ENCODE data around the gene ST6GAL2. TPM values are rescaled to one million over a fixed set of nuclear protein-coding genes. Genes with fewer than 3 reads are reported as not detected.

The ST6GAL2 gene
- total RNA-seq, 2 donors from 2014 or later, result not detected

- DNase-seq (ENCODE audit: low spot score in 2 of 2), result no peak
- ATAC-seq, result no peak
- no peaks in the 10 kb centered on the region for H3K36me3 Mint-ChIP-seq
- no peak overlapping the region for H3K27ac Mint-ChIP-seq
- no peaks in the 10 kb centered on the region for H3K9me3 Mint-ChIP-seq
Measured at GRCh38 chr2:106843001-106843909, 42.7 kb downstream of the ST6GAL2 start.

DNA sequence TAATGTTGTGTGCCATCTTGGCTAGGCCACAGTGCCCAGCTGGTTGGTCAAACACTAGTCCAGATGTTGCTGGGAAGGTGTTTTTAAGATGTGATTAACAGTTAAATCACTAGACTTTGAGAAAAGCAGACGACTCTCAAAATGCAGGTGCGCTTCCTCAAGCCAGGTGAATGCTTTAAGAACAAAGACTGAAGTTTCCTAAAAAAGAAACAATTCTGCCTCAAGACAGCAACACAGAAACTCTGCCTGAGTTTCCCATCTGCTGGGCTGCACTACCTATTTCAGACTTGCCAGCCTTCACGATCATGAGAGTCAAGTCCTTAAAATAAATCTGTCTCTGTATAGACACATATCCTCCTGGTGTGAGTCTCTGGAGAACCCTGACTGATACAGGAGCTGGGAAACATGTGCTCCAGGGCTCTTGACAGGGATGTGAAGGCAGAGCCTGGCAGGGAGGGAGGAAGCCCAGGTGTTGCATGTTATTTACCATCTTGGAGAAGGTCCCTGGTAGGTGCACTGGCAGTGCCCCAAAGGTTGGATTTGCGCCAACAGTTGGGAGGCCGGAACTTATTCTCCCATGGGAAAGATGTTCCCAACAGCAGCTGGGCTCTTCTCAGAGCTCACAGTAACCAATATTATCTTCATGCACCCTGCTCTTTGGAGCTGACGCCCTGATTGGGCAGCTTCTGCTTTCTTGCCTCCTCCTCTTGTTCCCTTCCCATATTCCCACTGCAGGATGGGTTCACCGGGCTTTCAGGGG, 43.9 kb downstream of the ST6GAL2 start:
- Mint-ChIP-seq H3K36me3 (no peaks in the 10 kb centered on the region), H3K9me3 (no peaks in the 10 kb centered on the region), H3K27ac (no peak overlapping the region)
- ATAC-seq, result no peak
- no peak for DNase-seq (ENCODE audit: low spot score in 2 of 2)

DNA sequence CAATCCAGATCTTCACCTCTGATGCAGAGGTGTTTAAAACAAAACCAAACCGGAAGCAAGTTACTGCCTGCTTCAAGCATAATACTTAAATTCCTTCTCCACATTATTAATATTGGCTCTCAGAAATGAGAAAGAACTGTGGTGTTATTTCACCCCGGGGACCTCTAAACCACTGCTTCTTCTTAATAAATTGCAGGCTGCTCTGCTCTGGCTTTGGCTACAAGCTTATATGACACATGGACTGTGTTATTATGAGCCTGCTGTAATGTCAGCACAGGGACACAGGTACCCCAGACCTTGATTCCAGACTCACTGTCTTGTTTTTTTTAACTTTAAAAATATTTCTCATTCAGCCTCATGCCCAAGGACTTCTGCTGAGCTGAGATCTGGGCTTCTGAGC, 45.1 kb downstream of the ST6GAL2 start:
- no peak for DNase-seq (ENCODE audit: low spot score in 2 of 2)
- H3K36me3 Mint-ChIP-seq, result no peaks in the 10 kb centered on the region
- ATAC-seq, result no peak
- H3K27ac Mint-ChIP-seq, result no peak overlapping the region
- no peaks in the 10 kb centered on the region for H3K9me3 Mint-ChIP-seq

DNA sequence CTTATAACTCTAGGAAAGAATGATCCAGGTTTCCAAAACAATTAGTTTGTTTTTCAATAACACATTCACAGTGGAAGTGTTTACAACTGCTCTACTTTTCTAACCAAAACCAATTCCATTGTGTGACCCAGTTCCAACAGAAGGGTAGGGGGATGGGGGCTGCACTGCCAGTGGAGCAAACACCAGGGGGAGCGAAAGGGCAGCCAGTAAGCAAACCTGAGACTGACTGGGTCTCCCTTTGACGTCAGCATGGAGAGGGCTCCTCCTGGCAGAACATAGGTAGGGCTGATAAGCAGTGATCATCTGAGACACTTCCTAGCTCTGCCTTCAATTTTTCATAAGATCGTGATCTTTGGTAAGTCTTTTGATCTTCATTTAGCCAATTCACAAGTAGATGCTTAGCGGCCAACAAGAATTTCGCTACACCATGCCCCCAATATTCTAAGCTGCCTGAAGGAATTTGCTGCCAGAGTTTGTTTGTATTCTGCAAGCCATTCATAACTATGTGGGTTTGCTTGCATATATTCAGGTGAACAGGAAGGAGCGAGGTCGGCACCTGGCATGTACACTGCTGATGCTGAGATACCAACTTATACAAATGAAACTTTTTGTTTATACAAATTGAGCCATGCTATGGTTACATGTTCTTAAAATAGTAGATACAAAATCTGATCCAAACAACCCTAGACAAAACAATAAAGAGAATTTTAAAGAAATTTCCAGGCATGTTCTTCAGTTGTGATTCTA, 45.9 kb downstream of the ST6GAL2 start:
- Mint-ChIP-seq H3K9me3 (no peaks in the 10 kb centered on the region), H3K36me3 (no peaks in the 10 kb centered on the region), H3K27ac (no peak overlapping the region)
- ATAC-seq (no peak), DNase-seq (ENCODE audit: low spot score in 2 of 2) (no peak)

GRCh38 chr2:106833256-106833655, 52.7 kb downstream of the ST6GAL2 start:
- H3K9me3 Mint-ChIP-seq, result no peaks in the 10 kb centered on the region
- ATAC-seq, result no peak

DNA sequence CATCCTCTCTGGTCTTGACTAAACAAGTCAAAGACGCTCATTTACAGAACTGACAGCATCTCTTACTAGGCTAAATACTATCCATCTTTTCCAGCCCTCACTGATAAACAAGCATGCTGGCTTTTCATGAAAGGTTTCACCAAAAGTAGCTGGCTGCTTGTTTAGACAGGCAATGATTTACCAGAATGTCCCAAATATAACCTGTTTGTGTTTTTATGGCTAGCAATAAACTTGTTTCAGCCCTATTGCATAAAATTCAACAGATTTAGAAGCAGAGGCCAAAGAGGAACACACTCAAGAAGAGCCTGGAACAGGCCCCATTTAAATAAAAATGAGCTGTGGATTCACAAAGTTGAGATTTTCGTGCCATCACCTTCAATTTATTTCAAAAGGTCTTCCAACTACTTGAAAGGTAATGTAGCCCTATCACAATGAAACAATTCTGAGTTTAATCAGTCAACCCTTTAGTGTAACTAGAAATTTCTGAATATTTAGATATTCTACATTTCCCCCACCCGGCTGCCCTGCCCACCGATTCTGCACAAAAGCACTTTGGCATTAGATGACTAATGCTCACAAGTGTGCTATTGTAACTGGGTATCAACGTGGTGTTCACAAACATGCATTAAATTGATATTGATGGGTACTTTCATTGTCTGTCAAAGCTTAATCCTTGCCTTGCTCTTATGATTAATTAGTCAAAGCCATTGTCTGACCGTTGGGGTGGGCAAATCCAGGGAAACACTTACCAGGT, 54.0 kb downstream of the ST6GAL2 start:
- H3K9me3 Mint-ChIP-seq, result no peaks in the 10 kb centered on the region
- no peak overlapping the region for H3K27ac Mint-ChIP-seq
- H3K36me3 Mint-ChIP-seq, result no peaks in the 10 kb centered on the region
- DNase-seq (ENCODE audit: low spot score in 2 of 2), result no peak
- no peak for ATAC-seq

More at GRCh38 chr2:106833256-106833655, 52.7 kb downstream of the ST6GAL2 start:
- Mint-ChIP-seq H3K27ac (no peak overlapping the region), H3K36me3 (no peaks in the 10 kb centered on the region)
- no peak for DNase-seq (ENCODE audit: low spot score in 2 of 2)

DNA sequence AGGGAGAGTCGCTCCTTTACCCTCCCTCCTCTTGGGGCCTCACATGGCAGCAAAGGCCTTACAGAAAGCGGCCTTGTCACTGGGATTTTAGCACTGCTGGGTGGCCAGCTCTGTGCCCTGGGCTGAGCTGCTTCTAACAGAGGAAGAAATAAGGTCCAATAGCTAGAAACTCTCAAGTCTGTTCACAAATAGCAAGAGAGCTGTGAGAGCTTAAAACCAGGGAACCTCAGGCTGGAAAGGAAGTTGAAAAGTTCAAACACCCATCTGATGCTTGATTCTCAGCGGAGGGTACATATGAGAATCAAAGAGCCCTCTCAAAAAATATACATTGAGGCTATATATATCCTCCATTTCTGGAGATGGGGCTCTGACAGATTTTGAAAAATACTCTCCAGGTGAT, 54.7 kb downstream of the ST6GAL2 start:
- no peak for DNase-seq (ENCODE audit: low spot score in 2 of 2)
- Mint-ChIP-seq H3K36me3 (no peaks in the 10 kb centered on the region), H3K9me3 (no peaks in the 10 kb centered on the region), H3K27ac (no peak overlapping the region)
- no peak for ATAC-seq

DNA sequence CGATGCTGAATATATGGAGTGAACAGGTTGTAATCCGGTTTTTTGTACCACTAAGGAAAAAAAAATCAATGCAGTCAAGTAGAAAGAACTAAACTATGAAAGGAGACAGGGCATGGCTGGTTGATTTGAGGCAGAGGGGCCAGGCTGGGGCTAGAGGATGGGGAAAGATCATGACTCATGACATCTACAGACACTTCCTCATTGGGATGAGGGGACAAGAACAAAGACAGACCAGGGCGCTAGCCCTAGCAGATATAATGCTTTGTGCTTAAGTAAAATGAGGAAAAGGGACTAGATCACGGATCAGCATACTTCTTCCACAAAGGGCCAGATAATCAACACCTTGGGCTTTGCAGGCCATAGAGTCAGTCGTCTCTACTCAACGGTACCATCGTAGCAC, 55.8 kb downstream of the ST6GAL2 start:
- Mint-ChIP-seq H3K9me3 (peaks cover 1% of the 10 kb centered on the region in 2 donors), H3K36me3 (no peaks in the 10 kb centered on the region), H3K27ac (no peak overlapping the region)
- no peak for DNase-seq (ENCODE audit: low spot score in 2 of 2)
- ATAC-seq, result no peak

DNA sequence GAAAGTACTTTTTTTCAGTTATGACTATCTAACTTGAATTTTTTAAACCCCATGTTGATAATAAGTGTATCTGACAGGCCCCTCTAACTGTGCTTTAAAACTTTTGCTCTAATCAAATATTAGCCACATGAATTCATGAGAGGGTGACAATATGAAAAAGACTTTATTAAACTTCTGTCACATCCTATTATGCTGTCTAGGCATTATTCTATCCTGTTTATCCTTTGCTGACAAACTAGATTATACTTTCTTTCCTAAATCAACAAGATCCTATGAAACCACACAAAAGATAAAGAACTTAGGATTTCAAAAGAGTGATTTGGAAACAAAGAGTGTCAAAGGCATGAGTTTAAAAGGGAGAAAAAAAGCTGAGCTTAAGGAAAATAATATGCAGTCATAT, 57.8 kb downstream of the ST6GAL2 start:
- no peak overlapping the region for H3K27ac Mint-ChIP-seq
- ATAC-seq (no peak), DNase-seq (ENCODE audit: low spot score in 2 of 2) (no peak)
- peaks cover 3 to 5% of the 10 kb centered on the region in 2 donors for H3K9me3 Mint-ChIP-seq
- no peaks in the 10 kb centered on the region for H3K36me3 Mint-ChIP-seq

DNA sequence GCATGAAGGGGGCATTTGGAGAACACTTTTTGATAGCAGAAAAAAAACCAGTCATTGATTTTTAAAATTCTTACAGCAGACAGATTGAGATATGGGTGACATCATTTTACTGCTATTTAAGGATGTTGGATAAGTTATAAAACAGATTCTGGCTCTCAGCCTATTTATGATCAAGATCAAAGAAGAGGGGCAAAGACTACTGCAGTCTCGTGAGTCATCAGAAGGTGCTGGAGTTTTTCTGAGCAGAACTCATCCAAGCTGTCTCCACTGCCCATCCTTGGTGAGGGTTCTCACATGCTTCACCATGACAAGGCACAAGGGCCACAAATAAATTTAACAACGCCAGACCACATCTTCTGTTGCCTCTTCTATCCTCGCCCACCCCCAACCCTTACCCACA, 58.8 kb downstream of the ST6GAL2 start:
- H3K9me3 Mint-ChIP-seq, result peaks cover 3 to 5% of the 10 kb centered on the region in 2 donors
- H3K36me3 Mint-ChIP-seq, result no peaks in the 10 kb centered on the region
- ATAC-seq (no peak), DNase-seq (ENCODE audit: low spot score in 2 of 2) (no peak)
- no peak overlapping the region for H3K27ac Mint-ChIP-seq

- ATAC-seq, result no peak
- no peak overlapping the region for H3K27ac Mint-ChIP-seq
- peaks cover 3 to 5% of the 10 kb centered on the region in 2 donors for H3K9me3 Mint-ChIP-seq
- H3K36me3 Mint-ChIP-seq, result no peaks in the 10 kb centered on the region
- DNase-seq (ENCODE audit: low spot score in 2 of 2), result no peak
Measured at GRCh38 chr2:106825161-106825560, 60.8 kb downstream of the ST6GAL2 start.

DNA sequence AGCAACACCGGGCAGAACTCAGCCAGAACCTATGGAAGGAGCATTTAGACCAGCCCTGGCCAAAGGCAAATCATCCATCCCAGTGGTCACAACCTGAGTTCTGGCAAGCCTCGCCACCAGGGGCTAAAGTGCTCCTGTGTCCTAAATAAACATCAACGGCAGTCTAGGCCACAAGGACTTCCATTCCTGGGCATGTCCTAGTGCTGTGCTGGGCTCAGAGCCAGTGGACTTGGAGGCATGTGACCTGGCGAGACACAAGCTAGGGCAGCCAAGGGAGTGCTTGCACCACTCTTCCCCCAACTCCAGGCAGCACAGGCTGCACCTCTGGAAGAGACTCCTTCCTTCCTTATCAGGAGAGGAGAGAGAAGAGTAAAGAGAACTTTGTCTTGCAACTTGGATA, 69.0 kb downstream of the ST6GAL2 start:
- ATAC-seq, result no peak
- no peak overlapping the region for H3K27ac Mint-ChIP-seq
- no peaks in the 10 kb centered on the region for H3K9me3 Mint-ChIP-seq
- no peaks in the 10 kb centered on the region for H3K36me3 Mint-ChIP-seq
- DNase-seq (ENCODE audit: low spot score in 2 of 2), result no peak

DNA sequence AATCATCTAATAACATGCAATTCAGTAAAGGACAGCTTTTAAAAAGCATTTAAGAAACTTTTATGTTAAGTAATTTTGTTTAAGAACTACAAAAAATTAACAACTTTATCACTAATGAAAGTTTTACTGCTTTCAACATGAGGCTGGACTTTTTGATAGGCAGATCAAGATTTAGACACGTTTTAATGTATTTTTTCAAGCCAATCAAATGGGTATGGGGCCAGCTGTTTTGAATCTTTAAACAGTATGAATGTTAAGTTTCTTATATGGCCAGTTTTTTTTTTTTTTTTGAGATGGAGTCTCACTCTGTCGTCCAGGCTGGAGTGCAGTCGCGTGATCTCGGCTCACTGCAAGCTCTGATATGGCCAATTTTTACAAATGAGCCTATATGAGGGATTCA, 73.1 kb downstream of the ST6GAL2 start:
- H3K27ac Mint-ChIP-seq, result no peak overlapping the region
- no peaks in the 10 kb centered on the region for H3K36me3 Mint-ChIP-seq
- H3K9me3 Mint-ChIP-seq, result no peaks in the 10 kb centered on the region
- DNase-seq (ENCODE audit: low spot score in 2 of 2) (no peak), ATAC-seq (no peak)

GRCh38 chr2:106812383-106812782, 73.6 kb downstream of the ST6GAL2 start:
- no peak for DNase-seq (ENCODE audit: low spot score in 2 of 2)
- no peaks in the 10 kb centered on the region for H3K9me3 Mint-ChIP-seq
- no peak for ATAC-seq

DNA sequence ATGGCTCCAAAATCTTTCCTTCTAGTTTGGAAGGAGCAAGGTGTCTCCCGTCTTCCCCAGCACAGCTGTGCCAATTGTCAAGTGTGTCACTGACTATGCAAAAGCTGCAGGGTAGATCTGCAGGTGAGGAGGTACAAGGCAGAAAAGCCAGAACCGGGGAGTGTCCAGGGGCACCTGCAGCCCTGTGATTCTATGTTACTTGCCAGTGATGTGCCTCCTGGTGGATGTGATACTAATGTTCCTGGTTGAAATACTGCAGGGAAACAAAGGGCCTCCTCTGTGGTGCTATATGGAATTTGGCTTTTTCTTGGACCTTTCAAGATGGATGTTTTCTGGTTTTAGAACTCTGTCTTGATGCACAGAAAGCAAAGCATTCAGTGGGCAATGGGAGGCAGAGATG, 80.3 kb downstream of the ST6GAL2 start:
- H3K36me3 Mint-ChIP-seq, result no peaks in the 10 kb centered on the region
- DNase-seq (ENCODE audit: low spot score in 2 of 2), result no peak
- ATAC-seq, result no peak
- no peak overlapping the region for H3K27ac Mint-ChIP-seq
- H3K9me3 Mint-ChIP-seq, result peaks cover 0 to under 1% of the 10 kb centered on the region in 2 donors

More at GRCh38 chr2:106812383-106812782, 73.6 kb downstream of the ST6GAL2 start:
- Mint-ChIP-seq H3K27ac (no peak overlapping the region), H3K36me3 (no peaks in the 10 kb centered on the region)

GRCh38 chr2:106804161-106804560, 81.8 kb downstream of the ST6GAL2 start:
- Mint-ChIP-seq H3K27ac (no peak overlapping the region), H3K36me3 (no peaks in the 10 kb centered on the region), H3K9me3 (peaks cover 0 to 3% of the 10 kb centered on the region in 2 donors)
- DNase-seq (ENCODE audit: low spot score in 2 of 2), result no peak
- ATAC-seq, result no peak

Measured in activated naive CD4-positive, alpha-beta T cell treated with anti-CD3 and anti-CD28 coated beads, Interleukin-2, amount 50 U/mL, for 72 hours (primary cell).